HL-60 (cell line): ENCODE measurements around the gene MRPS22.

Experiments used
- CTCF ChIP-seq: IDR thresholded peaks from one replicate; pipeline ENCODE4 v1.5.1; 2011; ENCODE audit warnings: low read length, control low read depth, inconsistent platforms; ENCODE audit not compliant: insufficient read depth
- GABPA ChIP-seq: IDR thresholded peaks from 2 replicates; pipeline ENCODE4 v1.6.1; 2012; ENCODE audit warnings: low read depth
- POLR2AphosphoS5 ChIP-seq: IDR thresholded peaks from 2 replicates; pipeline ENCODE4 v1.6.1; 2012; ENCODE audit warnings: low read depth
- SPI1 ChIP-seq: IDR thresholded peaks from 2 replicates; pipeline ENCODE4 v1.6.1; 2012; ENCODE audit warnings: low read depth, mild to moderate bottlenecking, borderline replicate concordance
- TF ChIP-seq, protein P1 (sequence below): IDR thresholded peaks from 2 replicates; pipeline ENCODE4 v1.6.1; 2012; ENCODE audit warnings: low read depth; ENCODE audit not compliant: insufficient replicate concordance

- TF ChIP-seq CTCF = no peak
- TF ChIP-seq POLR2AphosphoS5 = no peak
- no peak for TF ChIP-seq SPI1
- no peak for TF ChIP-seq GABPA
- TF ChIP-seq, protein P1, sequence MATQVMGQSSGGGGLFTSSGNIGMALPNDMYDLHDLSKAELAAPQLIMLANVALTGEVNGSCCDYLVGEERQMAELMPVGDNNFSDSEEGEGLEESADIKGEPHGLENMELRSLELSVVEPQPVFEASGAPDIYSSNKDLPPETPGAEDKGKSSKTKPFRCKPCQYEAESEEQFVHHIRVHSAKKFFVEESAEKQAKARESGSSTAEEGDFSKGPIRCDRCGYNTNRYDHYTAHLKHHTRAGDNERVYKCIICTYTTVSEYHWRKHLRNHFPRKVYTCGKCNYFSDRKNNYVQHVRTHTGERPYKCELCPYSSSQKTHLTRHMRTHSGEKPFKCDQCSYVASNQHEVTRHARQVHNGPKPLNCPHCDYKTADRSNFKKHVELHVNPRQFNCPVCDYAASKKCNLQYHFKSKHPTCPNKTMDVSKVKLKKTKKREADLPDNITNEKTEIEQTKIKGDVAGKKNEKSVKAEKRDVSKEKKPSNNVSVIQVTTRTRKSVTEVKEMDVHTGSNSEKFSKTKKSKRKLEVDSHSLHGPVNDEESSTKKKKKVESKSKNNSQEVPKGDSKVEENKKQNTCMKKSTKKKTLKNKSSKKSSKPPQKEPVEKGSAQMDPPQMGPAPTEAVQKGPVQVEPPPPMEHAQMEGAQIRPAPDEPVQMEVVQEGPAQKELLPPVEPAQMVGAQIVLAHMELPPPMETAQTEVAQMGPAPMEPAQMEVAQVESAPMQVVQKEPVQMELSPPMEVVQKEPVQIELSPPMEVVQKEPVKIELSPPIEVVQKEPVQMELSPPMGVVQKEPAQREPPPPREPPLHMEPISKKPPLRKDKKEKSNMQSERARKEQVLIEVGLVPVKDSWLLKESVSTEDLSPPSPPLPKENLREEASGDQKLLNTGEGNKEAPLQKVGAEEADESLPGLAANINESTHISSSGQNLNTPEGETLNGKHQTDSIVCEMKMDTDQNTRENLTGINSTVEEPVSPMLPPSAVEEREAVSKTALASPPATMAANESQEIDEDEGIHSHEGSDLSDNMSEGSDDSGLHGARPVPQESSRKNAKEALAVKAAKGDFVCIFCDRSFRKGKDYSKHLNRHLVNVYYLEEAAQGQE = no peak
Measured at GRCh38 chr3:139313921-139314320, 29.9 kb upstream of the MRPS22 start.
